Ovary (tissue), 3 donors: ENCODE measurements around the gene HSD17B1.

ENCODE experiments used
- CTCF ChIP-seq, 3 donors: fragments of 450-650 bp in 2 of 3; fragments of 200-600 bp in 1 of 3; IDR thresholded peaks; one replicate each; pipeline versions ENCODE4 v1.5.1 to v1.8.0; 2016 to 2022; ENCODE audit warnings: antibody characterized with exemption in 3 of 3, mild to moderate bottlenecking in 1 of 3
- EP300 ChIP-seq: sonication (generic); formaldehyde crosslinking; IDR thresholded peaks from one replicate; pipeline ENCODE4 v1.6.1; 2017; ENCODE audit warnings: antibody characterized with exemption
- POLR2A ChIP-seq: fragments of 450-650 bp; IDR thresholded peaks from one replicate; pipeline ENCODE4 v1.6.1; 2017; ENCODE audit warnings: antibody characterized with exemption, mild to moderate bottlenecking, moderate library complexity
- donor health status: DM: no; HTN: no; CAD: no.

GRCh38 chr17:42584880-42585279, 32.2 kb downstream of the HSD17B1 start:
- TF ChIP-seq POLR2A (no peak), EP300 (no peak), CTCF (IDR thresholded peaks at IDR 0.05) (no peak)
